H1 (cell line): Measurements from ENCODE around the gene CFAP65. TPM values are rescaled to one million over a fixed set of nuclear protein-coding genes. Genes with fewer than 3 reads are reported as not detected.

Experiments used
- ATF3 ChIP-seq: IDR thresholded peaks from 2 replicates; pipeline ENCODE4 v1.6.1; 2011; ENCODE audit warnings: low read depth, mild to moderate bottlenecking, low read length; ENCODE audit not compliant: insufficient read depth
- BACH1 ChIP-seq: IDR thresholded peaks from 2 replicates; pipeline ENCODE4 v1.6.1; 2012; ENCODE audit warnings: low read length, improper control_type of control experiment
- BCL11A ChIP-seq, 2 experiments: IDR thresholded peaks; one replicate each; pipeline ENCODE4 v1.6.1; 2011; ENCODE audit warnings: low read depth in 2 of 2, low read length in 2 of 2, mild to moderate bottlenecking in 2 of 2
- BRCA1 ChIP-seq: IDR thresholded peaks from 2 replicates; pipeline ENCODE4 v1.6.1; 2012; ENCODE audit warnings: low read depth, low read length, improper control_type of control experiment
- CBX8 ChIP-seq: fragments of 300-800, 300-1000 bp; sonication (generic); IDR thresholded peaks from 2 replicates; pipeline ENCODE4 v1.7.1; 2016; ENCODE audit warnings: low read depth, low read length, borderline replicate concordance
- CHD2 ChIP-seq: IDR thresholded peaks from 2 replicates; pipeline ENCODE4 v1.6.1; 2012; ENCODE audit warnings: low read length, improper control_type of control experiment
- EZH2 ChIP-seq: fragments of 200-600 bp; sonication (generic); IDR thresholded peaks from 2 replicates; pipeline ENCODE4 v1.7.1; 2012; ENCODE audit warnings: low read depth, mild to moderate bottlenecking, moderate library complexity, low read length, inconsistent platforms; ENCODE audit not compliant: severe bottlenecking
- HDAC2 ChIP-seq, 2 experiments: fragments of 300-600 bp in 1 of 2; sonication (generic) in 1 of 2; IDR thresholded peaks; 2 replicates each; pipeline ENCODE4 v1.6.1; 2011 to 2012; ENCODE audit warnings: low read depth in 2 of 2, low read length in 2 of 2, mild to moderate bottlenecking in 2 of 2, moderate library complexity in 2 of 2, borderline replicate concordance in 1 of 2, inconsistent platforms in 1 of 2
- JUN ChIP-seq: IDR thresholded peaks from 2 replicates; pipeline ENCODE4 v1.6.1; 2011; ENCODE audit warnings: low read depth, mild to moderate bottlenecking, improper control_type of control experiment, low read length
- KDM5A ChIP-seq: fragments of 200-600 bp; IDR thresholded peaks from 2 replicates; pipeline ENCODE4 v1.7.1; 2012; ENCODE audit warnings: mild to moderate bottlenecking, low read length, inconsistent platforms, mixed read lengths
- MAFK ChIP-seq: IDR thresholded peaks from 2 replicates; pipeline ENCODE4 v1.6.1; 2012; ENCODE audit warnings: low read depth, mild to moderate bottlenecking, improper control_type of control experiment, low read length
- NRF1 ChIP-seq: IDR thresholded peaks from 2 replicates; pipeline ENCODE4 v1.6.1; 2011; ENCODE audit warnings: mild to moderate bottlenecking, low read depth, low read length, improper control_type of control experiment
- POLR2A ChIP-seq, 2 experiments: IDR thresholded peaks; 1 replicate in 1 of 2; 2 replicates in 1 of 2; pipeline ENCODE4 v1.6.1; 2011; ENCODE audit warnings: low read depth in 2 of 2, low read length in 2 of 2, mild to moderate bottlenecking in 2 of 2; ENCODE audit errors: control extremely low read depth in 1 of 2
- POLR2AphosphoS5 ChIP-seq: IDR thresholded peaks from 2 replicates; pipeline ENCODE4 v1.6.1; 2011; ENCODE audit warnings: low read depth, low read length
- POU5F1 ChIP-seq: IDR thresholded peaks from 2 replicates; pipeline ENCODE4 v1.6.1; 2011; ENCODE audit warnings: low read depth, mild to moderate bottlenecking, low read length, moderate library complexity
- RAD21 ChIP-seq, 2 experiments: IDR thresholded peaks in 1 of 2; conservative IDR thresholded peaks in 1 of 2; 2 replicates each; pipeline ENCODE4 v1.6.1; 2011; ENCODE audit warnings: low read depth in 2 of 2, low read length in 2 of 2, improper control_type of control experiment in 1 of 2, inconsistent platforms in 1 of 2, mild to moderate bottlenecking in 1 of 2, moderate library complexity in 1 of 2
- RFX5 ChIP-seq: IDR thresholded peaks from 2 replicates; pipeline ENCODE4 v1.6.1; 2011; ENCODE audit warnings: low read depth, low read length, improper control_type of control experiment, borderline replicate concordance
- RNF2 ChIP-seq: fragments of 200-900, 300-1000 bp; sonication (generic); IDR thresholded peaks from 2 replicates; pipeline ENCODE4 v1.7.1; 2016; ENCODE audit warnings: borderline replicate concordance, low read depth, mild to moderate bottlenecking, antibody characterized with exemption, low read length; ENCODE audit not compliant: poor library complexity, severe bottlenecking; ENCODE audit errors: missing control alignments
- SIN3A ChIP-seq, 2 experiments: IDR thresholded peaks in 1 of 2; conservative IDR thresholded peaks in 1 of 2; 2 replicates each; pipeline ENCODE4 v1.6.1; 2011 to 2012; ENCODE audit warnings: low read length in 2 of 2, improper control_type of control experiment in 1 of 2, low read depth in 1 of 2, mild to moderate bottlenecking in 1 of 2
- SIX5 ChIP-seq: IDR thresholded peaks from 2 replicates; pipeline ENCODE4 v1.6.1; 2011; ENCODE audit warnings: mild to moderate bottlenecking, low read depth, low read length
- SP1 ChIP-seq: IDR thresholded peaks from 2 replicates; pipeline ENCODE4 v1.6.1; 2011; ENCODE audit warnings: low read depth, low read length
- TBP ChIP-seq: IDR thresholded peaks from 2 replicates; pipeline ENCODE4 v1.6.1; 2011; ENCODE audit warnings: low read depth, low read length, improper control_type of control experiment
- TCF12 ChIP-seq: IDR thresholded peaks from 2 replicates; pipeline ENCODE4 v1.6.1; 2011; ENCODE audit warnings: low read depth, mild to moderate bottlenecking, low read length
- ZNF274 ChIP-seq: IDR thresholded peaks from 2 replicates; pipeline ENCODE4 v1.7.0; 2012; ENCODE audit warnings: low read length, borderline replicate concordance; ENCODE audit errors: extremely low read depth
- polyA plus RNA-seq, 7 experiments: library from polyadenylated mRNA; depleted of rRNA in 3 of 7; stranded (reverse) in 5 of 7; unstranded in 2 of 7; fragments of >200 nt in 5 of 7; fragments of 200-250 nt in 2 of 7; gene quantifications; 1 replicate in 5 of 7; 2 replicates in 1 of 7; 4 replicates in 1 of 7; pipeline versions ENCODE4 v1.2.1 to v1.2.3, GENCODE V29; 2011 to 2013; ENCODE audit warnings: missing spikeins in 2 of 7, mixed read lengths in 2 of 7
- total RNA-seq: library from RNA; stranded (reverse); fragmentation: NEBNext Ultra II Directional; extraction: Animal tissue kit (Norgen Biotek cat#: 25700); gene quantifications from 2 replicates; pipeline ENCODE4 v1.2.1, GENCODE V29; 2021

Gene CFAP65
- total and polyA plus RNA-seq, 2 of the 8 experiments (the other 6 are each of a cell fraction or from before 2014, with no cell fraction given), result 0.19 to 0.45 TPM

GRCh38 chr2:218984239-218985020 lies 56.9 kb downstream of the CFAP65 start (continued):
- TF ChIP-seq BACH1 (no peak), ZNF274 (no peak), KDM5A (no peak), RNF2 (peak; percentile 83), RAD21 (IDR thresholded peaks at IDR 0.05 in 1 of 2, conservative IDR thresholded peaks at IDR 0.05 in 1 of 2; ENCODE audit: low read depth in 2 of 2, low read length in 2 of 2) (no peak), CBX8 (no peak), JUN (no peak), ATF3 (no peak), POU5F1 (no peak), NRF1 (no peak), CHD2 (no peak), SP1 (no peak), MAFK (no peak), BRCA1 (no peak), POLR2A (IDR thresholded peaks at IDR 0.05; ENCODE audit: control extremely low read depth in 1 of 2, low read depth in 2 of 2, low read length in 2 of 2) (no peak), TBP (no peak), POLR2AphosphoS5 (no peak), HDAC2 (IDR thresholded peaks at IDR 0.05; ENCODE audit: borderline replicate concordance in 1 of 2, low read depth in 2 of 2, low read length in 2 of 2) (no peak), RFX5 (no peak), SIX5 (no peak), EZH2 (peak; percentile 99), BCL11A (IDR thresholded peaks at IDR 0.05; ENCODE audit: low read depth in 2 of 2, low read length in 2 of 2) (no peak), SIN3A (conservative IDR thresholded peaks at IDR 0.05 in 1 of 2, IDR thresholded peaks at IDR 0.05 in 1 of 2; ENCODE audit: low read depth in 1 of 2, low read length in 2 of 2) (no peak), TCF12 (0 out of 2 replicates have a peak, but pooled peaks have one; percentile 18)
